Effector memory CD8-positive, alpha-beta T cell (primary cell): ENCODE data around the gene FHIT.

Source experiments
- ATAC-seq: fragments of 150-1000 bp; cut with Tn5 transposase; replicated peaks from 2 replicates; pipeline ENCODE4 v1.10.0; 2021; ENCODE audit warnings: mild to moderate bottlenecking, moderate library complexity
- DNase-seq, 3 experiments: peaks; one replicate each; pipeline ENCODE4 v3.0.0; 2021
- H3K27ac Mint-ChIP-seq, 2 donors: one replicate each; pipeline ENCODE4 v1.8.0; 2022; ENCODE audit warnings: mild to moderate bottlenecking in 2 of 2, mixed read lengths in 2 of 2, moderate library complexity in 2 of 2
- H3K27me3 Mint-ChIP-seq, 2 donors: one replicate each; pipeline ENCODE4 v1.8.0; 2022; ENCODE audit warnings: mixed read lengths in 2 of 2
- H3K36me3 Mint-ChIP-seq: one replicate; pipeline ENCODE4 v1.8.0; 2022; ENCODE audit warnings: mild to moderate bottlenecking, moderate library complexity, mixed read lengths; ENCODE audit not compliant: insufficient read depth
- H3K4me1 Mint-ChIP-seq, 2 donors: one replicate each; pipeline ENCODE4 v1.8.0; 2022; ENCODE audit warnings: low read depth in 2 of 2, mixed read lengths in 2 of 2
- H3K4me3 Mint-ChIP-seq, 2 donors: one replicate each; pipeline ENCODE4 v1.8.0; 2022; ENCODE audit warnings: mild to moderate bottlenecking in 2 of 2, mixed read lengths in 2 of 2, moderate library complexity in 2 of 2
- H3K9me3 Mint-ChIP-seq, 2 donors: one replicate each; pipeline ENCODE4 v1.8.0; 2022; ENCODE audit warnings: mixed read lengths in 2 of 2

The FHIT gene

DNA sequence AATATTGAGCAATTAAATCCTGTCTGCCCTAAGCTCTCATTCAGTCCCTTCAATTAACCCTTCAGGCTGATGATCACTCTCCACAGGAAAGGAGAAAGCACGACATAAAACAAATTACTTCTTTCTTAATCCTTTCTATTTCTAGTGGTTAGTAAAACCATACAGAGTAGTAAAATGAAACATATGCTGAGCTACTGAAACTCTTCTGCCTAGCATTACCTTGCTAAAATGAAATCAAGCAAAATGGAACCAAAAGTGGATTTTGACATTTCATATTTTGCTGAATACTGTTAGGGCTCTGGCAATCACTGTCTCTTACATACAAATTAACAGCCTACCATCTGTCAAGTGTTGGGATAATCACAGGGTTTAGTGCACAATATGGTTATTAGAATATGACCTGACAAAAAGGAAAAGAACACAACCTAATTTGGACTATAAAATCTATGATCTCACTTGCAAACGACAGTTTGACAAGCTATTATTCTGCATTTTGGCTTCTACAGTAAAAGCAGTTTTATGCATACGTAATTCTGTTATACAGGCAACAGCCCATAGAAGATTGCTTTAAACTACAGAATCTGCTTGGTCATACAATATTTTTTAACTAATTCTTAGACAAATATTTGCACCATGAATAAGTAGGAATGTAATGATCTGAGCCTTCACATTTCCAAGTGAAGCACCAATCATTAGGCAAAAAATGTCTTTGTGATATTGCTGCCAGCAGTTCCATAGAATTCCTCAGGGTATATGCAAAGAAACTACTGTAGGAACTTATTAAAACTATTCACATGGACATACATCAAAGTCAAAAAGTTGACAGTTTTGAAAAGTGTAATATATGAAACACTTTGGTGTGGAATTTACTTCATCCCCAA, 105.0 kb downstream of the FHIT start:
- Mint-ChIP-seq H3K27me3 (no peaks in the 10 kb centered on the region), H3K36me3 (no peaks in the 10 kb centered on the region), H3K4me1 (no peaks in the 10 kb centered on the region), H3K9me3 (peaks cover 4 to 7% of the 10 kb centered on the region in 2 donors), H3K27ac (no peak overlapping the region), H3K4me3 (no peak overlapping the region)
- DNase-seq = no peak
- no peak for ATAC-seq

DNA sequence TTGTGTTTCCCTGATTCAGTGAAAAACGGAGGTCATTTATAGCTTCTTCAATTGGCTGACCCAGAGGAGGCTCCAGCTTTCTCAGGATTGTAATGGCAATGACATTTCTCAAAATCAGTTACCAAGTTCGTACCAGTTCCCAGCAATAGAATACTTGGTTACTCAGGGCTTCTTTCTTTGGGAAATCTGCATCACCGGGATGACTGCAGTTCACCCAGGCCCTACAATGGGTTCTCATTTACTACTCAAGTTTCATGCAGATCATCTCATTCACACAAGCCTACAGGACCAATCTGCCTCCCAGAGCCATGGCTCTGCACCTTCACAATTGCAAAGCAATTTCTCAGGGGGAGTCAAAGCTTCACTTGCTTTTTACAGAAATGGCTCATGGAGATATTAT, 109.6 kb downstream of the FHIT start:
- no peaks in the 10 kb centered on the region for H3K4me1 Mint-ChIP-seq

DNA sequence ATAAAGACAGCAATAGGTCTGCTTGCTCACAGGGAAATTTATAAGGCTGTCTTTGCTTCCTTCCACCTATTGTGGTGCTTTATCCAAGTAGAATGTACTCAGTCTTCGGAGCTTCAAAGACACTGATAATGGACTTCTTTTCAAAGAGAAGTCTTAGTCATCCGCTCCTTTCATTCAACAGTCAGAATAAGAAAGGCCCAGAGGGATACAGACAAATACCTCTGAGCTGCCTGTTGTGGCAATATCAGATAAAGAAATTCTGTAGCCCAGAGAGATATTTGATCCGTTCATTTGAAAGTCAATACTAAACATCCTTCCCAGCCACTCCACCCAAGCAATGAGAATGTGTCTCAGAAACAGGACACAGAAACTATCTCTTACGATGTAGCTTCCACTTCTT, 110.0 kb downstream of the FHIT start:
- DNase-seq (no peak), ATAC-seq (no peak)
- Mint-ChIP-seq H3K27me3 (no peaks in the 10 kb centered on the region), H3K27ac (no peak overlapping the region), H3K36me3 (no peaks in the 10 kb centered on the region), H3K4me3 (no peak overlapping the region), H3K9me3 (peaks cover 2 to 7% of the 10 kb centered on the region in 2 donors), H3K4me1 (no peaks in the 10 kb centered on the region)

More for the DNA sequence above, 109.6 kb downstream of the FHIT start:
- Mint-ChIP-seq H3K27me3 (no peaks in the 10 kb centered on the region), H3K36me3 (no peaks in the 10 kb centered on the region), H3K4me3 (no peak overlapping the region), H3K9me3 (peaks cover 2 to 7% of the 10 kb centered on the region in 2 donors), H3K27ac (no peak overlapping the region)
- ATAC-seq (no peak), DNase-seq (no peak)

DNA sequence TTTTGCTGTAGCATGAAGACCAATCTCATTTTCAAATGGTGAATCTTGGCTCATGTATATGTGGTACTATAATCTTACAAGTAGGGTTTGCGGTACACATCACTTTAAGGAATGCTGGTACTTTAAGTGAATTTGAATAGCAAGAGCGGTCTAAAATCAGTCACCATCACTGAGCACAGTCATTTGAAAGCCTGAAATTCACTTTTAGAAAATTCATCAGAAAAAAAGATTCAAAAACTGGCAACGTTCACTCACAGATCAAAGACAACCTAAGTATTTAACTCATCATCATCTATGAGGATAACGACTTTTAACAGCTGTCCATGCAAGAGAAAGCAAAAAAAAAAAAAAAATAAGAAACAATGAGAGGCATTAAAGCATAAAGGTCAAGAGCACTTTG, 111.6 kb downstream of the FHIT start:
- no peaks in the 10 kb centered on the region for H3K4me1 Mint-ChIP-seq
- no peaks in the 10 kb centered on the region for H3K36me3 Mint-ChIP-seq
- ATAC-seq = no peak
- peaks cover 2 to 7% of the 10 kb centered on the region in 2 donors for H3K9me3 Mint-ChIP-seq
- H3K4me3 Mint-ChIP-seq = no peak overlapping the region
- H3K27me3 Mint-ChIP-seq = no peaks in the 10 kb centered on the region
- no peak overlapping the region for H3K27ac Mint-ChIP-seq
- DNase-seq = no peak

DNA sequence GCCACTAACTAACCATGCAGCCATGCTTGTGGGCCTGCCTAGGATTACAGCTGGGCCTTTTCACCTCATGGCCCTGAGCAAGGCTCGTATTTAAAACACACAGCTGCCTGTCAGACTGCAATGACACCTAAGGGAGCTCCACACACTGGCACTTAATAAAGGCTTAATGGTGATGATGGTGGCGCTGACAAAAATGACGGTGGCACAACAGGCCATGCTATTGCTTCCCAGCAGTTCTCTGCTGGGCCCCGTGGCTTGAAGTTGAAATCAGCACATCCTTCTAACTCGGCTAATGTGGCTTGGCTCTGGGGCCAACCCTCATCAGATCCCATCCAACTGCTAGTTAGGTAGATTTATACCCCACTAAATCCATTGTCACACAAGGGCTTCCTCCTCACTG, 112.9 kb downstream of the FHIT start:
- Mint-ChIP-seq H3K4me3 (no peak overlapping the region), H3K27ac (no peak overlapping the region), H3K36me3 (no peaks in the 10 kb centered on the region), H3K9me3 (no peaks in the 10 kb centered on the region), H3K27me3 (no peaks in the 10 kb centered on the region), H3K4me1 (no peaks in the 10 kb centered on the region)
- ATAC-seq (no peak), DNase-seq (no peak)

DNA sequence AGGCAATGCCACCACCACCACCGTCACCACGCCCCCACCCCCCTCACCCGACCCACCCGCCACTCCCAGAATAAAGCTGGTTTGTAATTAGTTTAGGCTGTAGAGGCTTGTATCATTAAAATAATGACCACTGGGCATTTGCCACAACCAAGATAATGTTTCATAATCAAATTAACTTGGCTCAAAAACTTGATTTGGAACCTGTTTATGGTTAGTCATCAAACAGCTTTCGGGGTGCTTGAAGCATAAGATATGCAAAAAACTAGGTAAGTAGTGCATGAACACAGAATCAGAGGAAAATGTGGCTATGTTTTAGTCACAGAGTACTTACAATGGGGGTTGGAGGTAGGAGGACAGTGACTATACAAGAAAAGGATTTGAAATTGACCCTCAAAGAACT, 115.1 kb downstream of the FHIT start:
- no peak for DNase-seq
- H3K4me3 Mint-ChIP-seq = no peak overlapping the region
- no peaks in the 10 kb centered on the region for H3K9me3 Mint-ChIP-seq
- H3K4me1 Mint-ChIP-seq = no peaks in the 10 kb centered on the region
- ATAC-seq = no peak
- no peaks in the 10 kb centered on the region for H3K36me3 Mint-ChIP-seq
- no peaks in the 10 kb centered on the region for H3K27me3 Mint-ChIP-seq
- no peak overlapping the region for H3K27ac Mint-ChIP-seq

GRCh38 chr3:61134532-61134931, 116.7 kb downstream of the FHIT start:
- no peak overlapping the region for H3K27ac Mint-ChIP-seq
- no peaks in the 10 kb centered on the region for H3K27me3 Mint-ChIP-seq
- ATAC-seq (no peak), DNase-seq (no peak)
- no peaks in the 10 kb centered on the region for H3K9me3 Mint-ChIP-seq
- no peaks in the 10 kb centered on the region for H3K4me1 Mint-ChIP-seq
- no peaks in the 10 kb centered on the region for H3K36me3 Mint-ChIP-seq
- no peak overlapping the region for H3K4me3 Mint-ChIP-seq

DNA sequence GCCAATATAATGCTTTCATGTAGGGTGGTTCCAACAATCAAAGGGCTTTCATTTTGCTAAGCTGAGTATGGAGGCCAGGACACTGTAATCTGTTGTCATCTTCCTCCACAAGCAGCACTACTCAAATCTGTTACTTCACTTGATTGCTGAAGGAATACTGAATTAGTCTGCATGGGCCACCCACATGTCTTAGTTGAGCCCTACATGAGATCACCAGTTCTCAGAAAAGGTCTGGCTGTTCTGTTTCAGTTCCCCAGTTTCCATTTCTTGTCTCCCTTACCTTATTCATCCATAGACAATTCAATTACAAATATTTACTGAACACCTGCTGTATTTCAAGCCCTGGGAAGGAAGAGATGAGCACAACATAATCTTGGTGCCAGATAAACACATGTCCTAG, 119.2 kb downstream of the FHIT start:
- H3K27me3 Mint-ChIP-seq = no peaks in the 10 kb centered on the region
- H3K27ac Mint-ChIP-seq = no peak overlapping the region
- H3K9me3 Mint-ChIP-seq = peaks cover 0 to 4% of the 10 kb centered on the region in 2 donors
- no peaks in the 10 kb centered on the region for H3K4me1 Mint-ChIP-seq
- no peaks in the 10 kb centered on the region for H3K36me3 Mint-ChIP-seq
- DNase-seq (no peak), ATAC-seq (no peak)
- no peak overlapping the region for H3K4me3 Mint-ChIP-seq

- Mint-ChIP-seq H3K4me3 (no peak overlapping the region), H3K36me3 (no peaks in the 10 kb centered on the region), H3K4me1 (no peaks in the 10 kb centered on the region), H3K9me3 (peaks cover 14 to 23% of the 10 kb centered on the region in 2 donors), H3K27ac (no peak overlapping the region), H3K27me3 (no peaks in the 10 kb centered on the region)
- DNase-seq (no peak), ATAC-seq (no peak)
These were observed 132.4 kb downstream of the FHIT start for GRCh38 chr3:61118830-61119229.

GRCh38 chr3:61117045-61117898, 134.0 kb downstream of the FHIT start:
- no peak for ATAC-seq
- Mint-ChIP-seq H3K9me3 (peaks cover 16 to 23% of the 10 kb centered on the region in 2 donors), H3K27me3 (no peaks in the 10 kb centered on the region)

DNA sequence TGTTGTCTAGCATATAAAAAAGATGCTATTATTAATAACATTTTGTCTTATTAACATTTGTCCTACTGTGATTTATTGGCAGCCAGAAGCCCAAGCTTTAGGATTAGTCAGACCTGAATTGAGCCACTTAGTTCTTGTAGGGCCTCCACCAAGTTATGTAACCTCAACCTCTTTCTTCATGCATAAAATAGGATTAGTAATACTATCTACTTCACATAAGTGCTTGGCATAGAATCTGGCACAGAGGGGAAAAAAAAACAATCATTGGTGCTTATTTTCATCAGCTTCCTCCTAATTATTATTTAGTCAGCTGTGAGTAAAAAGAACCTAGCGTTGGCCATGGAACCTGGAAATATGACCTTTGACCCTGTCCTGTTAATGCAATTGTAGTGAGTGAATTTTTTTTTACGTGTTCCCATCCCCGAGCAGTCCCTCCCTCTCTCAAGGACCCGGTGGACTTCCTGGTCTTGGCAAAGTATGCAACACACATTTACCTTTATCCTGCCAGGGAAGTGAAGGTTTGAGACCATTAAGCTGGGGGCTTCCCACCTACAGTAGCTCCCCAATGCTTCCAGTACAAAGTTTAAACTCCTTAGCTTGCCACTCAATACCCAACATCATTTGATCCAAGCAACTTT, 136.8 kb downstream of the FHIT start:
- H3K27ac Mint-ChIP-seq = no peak overlapping the region
- no peak overlapping the region for H3K4me3 Mint-ChIP-seq
- DNase-seq (no peak), ATAC-seq (no peak)
- H3K27me3 Mint-ChIP-seq = no peaks in the 10 kb centered on the region
- peaks cover 7 to 21% of the 10 kb centered on the region in 2 donors for H3K9me3 Mint-ChIP-seq
- no peaks in the 10 kb centered on the region for H3K4me1 Mint-ChIP-seq
- H3K36me3 Mint-ChIP-seq = no peaks in the 10 kb centered on the region

More at GRCh38 chr3:61117045-61117898, 134.0 kb downstream of the FHIT start:
- no peak overlapping the region for H3K4me3 Mint-ChIP-seq
- no peak for DNase-seq
- H3K36me3 Mint-ChIP-seq = no peaks in the 10 kb centered on the region
- H3K27ac Mint-ChIP-seq = no peak overlapping the region
- no peaks in the 10 kb centered on the region for H3K4me1 Mint-ChIP-seq

GRCh38 chr3:61111825-61112224, 139.4 kb downstream of the FHIT start:
- H3K4me3 Mint-ChIP-seq = no peak overlapping the region
- no peaks in the 10 kb centered on the region for H3K27me3 Mint-ChIP-seq
- DNase-seq (no peak), ATAC-seq (no peak)
- no peaks in the 10 kb centered on the region for H3K4me1 Mint-ChIP-seq
- no peaks in the 10 kb centered on the region for H3K36me3 Mint-ChIP-seq
- peaks cover 10 to 22% of the 10 kb centered on the region in 2 donors for H3K9me3 Mint-ChIP-seq
- H3K27ac Mint-ChIP-seq = no peak overlapping the region

DNA sequence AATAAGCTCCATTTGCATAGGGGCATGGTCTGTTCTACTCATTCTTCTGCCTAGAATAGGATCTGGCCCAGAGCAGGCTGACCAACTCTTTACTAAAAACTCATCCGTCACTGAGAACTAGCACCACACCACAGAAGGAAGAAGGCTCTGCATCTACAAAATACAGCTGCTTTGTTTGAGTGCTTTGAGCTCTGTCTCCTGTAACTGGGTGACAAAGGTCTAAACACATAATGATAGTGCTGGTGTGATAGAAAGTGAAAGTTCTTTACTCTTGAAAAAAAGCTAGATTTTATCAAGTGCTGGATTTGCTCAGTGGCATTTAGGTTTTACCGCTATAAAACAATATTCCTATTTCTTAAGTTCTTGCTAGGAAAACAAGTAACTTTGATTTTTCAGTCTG, 140.7 kb downstream of the FHIT start:
- no peak for ATAC-seq

More for the DNA sequence above, 140.7 kb downstream of the FHIT start:
- peaks cover 8 to 22% of the 10 kb centered on the region in 2 donors for H3K9me3 Mint-ChIP-seq
- H3K4me1 Mint-ChIP-seq = no peaks in the 10 kb centered on the region
- H3K27ac Mint-ChIP-seq = no peak overlapping the region
- H3K27me3 Mint-ChIP-seq = no peaks in the 10 kb centered on the region
- H3K36me3 Mint-ChIP-seq = no peaks in the 10 kb centered on the region
- no peak overlapping the region for H3K4me3 Mint-ChIP-seq
- DNase-seq = no peak
